ENCODE measurements around the gene STUM.
"Not testable (repeated sequence)": the region's sequence is repeated elsewhere in the genome, so short reads cannot be mapped to it uniquely, and the experiment has no call there.

Gene STUM

DNA sequence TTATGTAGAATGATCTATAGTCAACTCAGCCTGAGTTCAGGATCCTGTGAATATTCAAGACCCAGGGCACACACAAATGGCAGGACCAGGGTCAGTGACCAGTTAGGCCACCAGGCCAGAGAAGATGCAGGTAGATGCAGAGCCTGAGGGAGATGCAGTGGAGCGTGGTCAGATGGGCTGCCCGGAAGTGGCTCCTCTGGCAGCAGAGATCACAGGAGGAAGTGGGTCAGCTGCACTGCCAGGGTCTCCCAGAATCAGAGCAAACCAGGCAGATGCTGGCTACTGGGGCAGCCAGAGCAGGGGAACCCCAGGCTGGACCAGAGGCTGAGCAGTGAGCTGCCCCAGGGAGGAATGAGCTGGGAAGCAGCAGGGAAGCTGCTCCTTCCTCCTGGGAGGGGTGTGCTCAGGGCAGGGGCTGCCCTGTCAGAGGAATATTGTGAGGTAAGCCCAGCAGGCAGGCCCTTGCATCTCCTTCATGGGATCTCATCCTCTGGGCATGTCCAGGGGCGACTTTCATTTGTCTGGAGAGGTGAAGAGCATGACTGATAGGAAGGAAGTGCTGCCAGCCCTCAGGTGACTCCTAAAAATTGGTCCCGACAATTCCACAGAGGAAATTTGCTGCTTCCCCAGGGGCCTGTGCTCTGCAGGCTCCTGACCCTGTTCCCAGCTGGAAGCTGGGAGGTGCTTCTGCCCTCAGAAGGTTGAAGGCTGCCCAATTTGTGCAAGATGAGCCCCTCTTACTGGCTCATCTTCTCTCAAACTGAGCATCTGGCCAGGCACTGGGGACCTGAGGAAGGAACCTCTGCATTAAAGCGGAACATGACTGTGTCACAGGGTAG is 49.3 kb downstream of the STUM start:
- H3K4me3 ChIP-seq (replicated peaks; ENCODE audit: low read depth, low read length): no peak overlapping the region
- no peak for DNase-seq (ENCODE audit: low read depth)
- TF ChIP-seq, protein P1, sequence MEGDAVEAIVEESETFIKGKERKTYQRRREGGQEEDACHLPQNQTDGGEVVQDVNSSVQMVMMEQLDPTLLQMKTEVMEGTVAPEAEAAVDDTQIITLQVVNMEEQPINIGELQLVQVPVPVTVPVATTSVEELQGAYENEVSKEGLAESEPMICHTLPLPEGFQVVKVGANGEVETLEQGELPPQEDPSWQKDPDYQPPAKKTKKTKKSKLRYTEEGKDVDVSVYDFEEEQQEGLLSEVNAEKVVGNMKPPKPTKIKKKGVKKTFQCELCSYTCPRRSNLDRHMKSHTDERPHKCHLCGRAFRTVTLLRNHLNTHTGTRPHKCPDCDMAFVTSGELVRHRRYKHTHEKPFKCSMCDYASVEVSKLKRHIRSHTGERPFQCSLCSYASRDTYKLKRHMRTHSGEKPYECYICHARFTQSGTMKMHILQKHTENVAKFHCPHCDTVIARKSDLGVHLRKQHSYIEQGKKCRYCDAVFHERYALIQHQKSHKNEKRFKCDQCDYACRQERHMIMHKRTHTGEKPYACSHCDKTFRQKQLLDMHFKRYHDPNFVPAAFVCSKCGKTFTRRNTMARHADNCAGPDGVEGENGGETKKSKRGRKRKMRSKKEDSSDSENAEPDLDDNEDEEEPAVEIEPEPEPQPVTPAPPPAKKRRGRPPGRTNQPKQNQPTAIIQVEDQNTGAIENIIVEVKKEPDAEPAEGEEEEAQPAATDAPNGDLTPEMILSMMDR (IDR thresholded peaks at IDR 0.05; ENCODE audit: low read length, missing control alignments): no peak

- TF ChIP-seq, protein P1 (IDR thresholded peaks at IDR 0.05; ENCODE audit: low read length, missing control alignments): no peak
- DNase-seq (ENCODE audit: low read depth): no peak
- H3K4me3 ChIP-seq (replicated peaks; ENCODE audit: low read depth, low read length): no peak overlapping the region
Observed at GRCh38 chr1:226598455-226598849, 49.9 kb downstream of the STUM start.

DNA sequence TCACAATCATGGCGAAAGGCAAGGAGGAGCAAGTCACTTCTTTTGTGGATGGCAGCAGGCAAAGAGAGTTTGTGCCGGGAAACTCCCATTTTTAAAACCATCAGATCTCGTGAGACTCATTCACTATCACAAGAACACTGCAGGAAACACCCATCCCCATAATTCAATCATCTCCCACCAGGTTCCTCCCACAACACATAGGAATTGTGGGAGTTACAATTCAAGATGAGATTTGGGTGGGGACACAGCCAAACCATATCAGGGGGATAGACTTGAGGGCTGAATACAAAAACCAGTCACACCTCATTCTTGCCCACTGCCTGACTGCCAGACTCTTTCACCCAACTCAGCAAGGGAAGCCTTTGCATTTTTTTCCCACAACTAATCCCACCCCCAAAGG is 50.4 kb downstream of the STUM start:
- not testable (repeated sequence) for DNase-seq (ENCODE audit: low read depth)

DNA sequence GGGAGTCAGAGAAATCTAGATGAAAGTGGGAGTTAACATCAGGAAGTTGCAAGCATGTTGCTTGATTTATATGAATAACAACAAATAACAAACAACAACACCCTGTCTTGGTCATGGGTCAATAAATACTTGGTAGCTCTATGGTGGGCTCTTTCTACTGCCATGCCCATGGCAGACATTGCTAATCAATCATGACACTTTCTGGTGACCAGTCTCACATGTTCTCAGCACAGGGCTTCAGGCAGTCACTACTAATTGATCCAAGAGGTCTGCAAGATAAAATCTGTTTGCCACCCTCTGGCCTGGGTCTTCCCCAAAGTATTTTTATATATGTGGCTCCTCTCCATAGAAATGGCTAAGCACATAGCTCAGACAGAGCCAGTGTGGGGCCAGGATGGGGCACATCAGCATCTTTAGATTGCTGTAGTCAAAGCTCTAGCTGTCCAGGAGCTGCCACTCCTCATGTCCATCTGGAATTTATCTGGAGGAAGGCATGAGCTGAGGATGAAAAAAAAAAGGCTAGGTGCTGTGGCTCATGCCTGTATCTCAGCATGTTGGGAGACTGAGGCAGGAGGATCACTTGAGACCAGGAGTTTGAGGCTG is 51.2 kb downstream of the STUM start:
- TF ChIP-seq, protein P1 (IDR thresholded peaks at IDR 0.05; ENCODE audit: low read length, missing control alignments): no peak
- DNase-seq (ENCODE audit: low read depth): no peak
- no peak overlapping the region for H3K4me3 ChIP-seq (replicated peaks; ENCODE audit: low read depth, low read length)

More for the DNA sequence above, 50.4 kb downstream of the STUM start:
- not testable (repeated sequence) for H3K4me3 ChIP-seq (replicated peaks; ENCODE audit: low read depth, low read length)

DNA sequence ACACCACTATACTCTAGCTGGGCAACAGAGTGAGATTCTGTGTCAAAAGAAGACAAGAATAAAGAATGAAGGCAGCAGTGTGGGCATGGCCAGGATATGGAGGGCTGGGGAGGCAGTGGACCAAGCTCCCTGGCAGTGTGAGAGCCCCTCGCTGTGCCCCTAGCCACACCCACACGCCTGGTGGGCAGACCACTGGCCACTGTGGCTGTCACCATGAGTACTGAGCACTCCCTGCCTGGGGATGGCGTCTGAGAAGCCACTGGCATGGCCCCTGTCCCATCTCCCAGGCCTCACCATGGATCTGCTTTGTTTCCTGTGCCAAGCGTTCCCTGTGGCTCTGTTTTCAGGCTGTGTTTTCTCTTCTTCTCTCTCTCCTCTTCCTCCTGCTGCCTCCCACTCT is 51.7 kb downstream of the STUM start:
- TF ChIP-seq, protein P1 (IDR thresholded peaks at IDR 0.05; ENCODE audit: low read length, missing control alignments): no peak
- H3K4me3 ChIP-seq (replicated peaks; ENCODE audit: low read depth, low read length): no peak overlapping the region
- no peak for DNase-seq (ENCODE audit: low read depth)

- DNase-seq (ENCODE audit: low read depth): no peak
- TF ChIP-seq, protein P1 (IDR thresholded peaks at IDR 0.05; ENCODE audit: low read length, missing control alignments): no peak
- no peak overlapping the region for H3K4me3 ChIP-seq (replicated peaks; ENCODE audit: low read depth, low read length)
Observed at GRCh38 chr1:226601456-226601855, 52.9 kb downstream of the STUM start.

DNA sequence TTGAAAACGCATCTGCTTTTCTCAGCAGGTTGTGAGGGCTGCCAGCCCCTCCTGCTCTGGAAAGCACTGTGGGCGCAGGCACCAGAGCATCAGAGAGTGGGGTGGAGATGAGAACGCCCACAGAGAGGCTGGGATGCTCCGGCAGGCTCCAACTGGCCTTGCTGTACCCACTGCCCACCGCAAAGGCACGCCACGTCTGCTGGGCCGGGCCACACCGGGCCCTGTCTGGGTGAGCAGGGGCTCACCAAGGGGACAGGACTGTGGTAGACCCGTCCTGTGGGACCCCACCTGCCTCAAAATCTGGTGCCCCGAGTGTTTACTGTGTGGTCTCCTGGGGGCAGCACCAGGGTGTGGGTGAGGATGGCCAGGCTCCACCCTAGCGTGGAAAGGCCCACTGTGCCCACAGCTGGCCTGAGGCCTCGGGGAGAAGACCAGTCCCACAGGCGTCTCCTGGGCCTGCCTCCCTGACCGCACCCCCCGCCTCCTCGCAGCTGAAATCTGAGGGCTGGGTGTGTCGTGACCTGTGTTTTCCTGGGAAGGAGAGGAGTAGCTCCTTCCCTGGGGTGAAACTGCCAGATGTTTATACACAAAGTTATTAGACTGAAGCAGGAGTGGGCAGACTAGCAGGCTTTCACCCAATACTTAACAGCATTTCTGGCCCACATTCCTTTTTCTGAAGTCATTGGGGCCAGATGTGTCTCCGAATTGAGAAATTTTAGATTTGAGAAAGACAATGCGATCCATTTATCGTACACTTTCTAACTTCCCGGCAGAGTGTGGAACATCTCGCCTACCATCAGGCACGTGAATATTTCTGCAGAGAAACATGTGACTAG is 53.8 kb downstream of the STUM start:
- H3K4me3 ChIP-seq (replicated peaks; ENCODE audit: low read depth, low read length): no peak overlapping the region
- TF ChIP-seq, protein P1 (IDR thresholded peaks at IDR 0.05; ENCODE audit: low read length, missing control alignments): no peak
- peak; percentile 92 for DNase-seq (ENCODE audit: low read depth)

Data from fibroblast of pulmonary artery (primary cell).